Measurements from ENCODE around the gene NLGN1.
A peak's percentile ranks its signal among the peaks of the same experiment; 100 is the strongest.

Gene NLGN1

DNA sequence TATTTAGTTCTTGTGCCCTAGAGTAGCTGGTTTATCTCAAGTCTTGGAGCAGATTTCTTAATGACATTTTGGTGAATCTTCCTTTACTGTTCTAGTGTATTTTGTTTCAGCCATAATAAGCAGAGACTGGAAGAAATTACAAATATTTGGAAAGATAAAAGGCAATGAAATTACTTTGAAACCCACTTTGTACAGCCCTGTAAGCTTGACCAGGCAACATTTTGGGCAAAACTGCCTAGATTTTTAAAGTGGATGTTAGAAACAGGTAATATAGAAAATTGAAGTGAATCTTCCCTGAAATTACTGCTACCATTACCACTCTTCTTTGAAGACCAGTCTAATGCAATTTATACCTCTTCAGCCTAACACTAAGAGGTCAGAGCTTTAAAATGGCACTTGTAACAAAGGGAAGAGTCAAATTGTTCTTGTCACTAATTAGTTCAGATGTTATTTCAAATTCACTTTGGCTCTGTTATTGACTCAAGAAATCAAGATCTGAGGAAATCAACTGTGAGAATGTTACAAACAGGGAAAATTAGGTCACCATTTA lies 589.4 kb downstream of the NLGN1 start:
- TF ChIP-seq CTCF (conservative IDR thresholded peaks at IDR 0.05) = no peak
- no peak overlapping the region for H3K27ac ChIP-seq

GRCh38 chr3:173988909-173989308 lies 591.4 kb downstream of the NLGN1 start:
- H3K27ac ChIP-seq = no peak overlapping the region
- TF ChIP-seq CTCF (conservative IDR thresholded peaks at IDR 0.05) = no peak

GRCh38 chr3:173992416-173992815 lies 594.9 kb downstream of the NLGN1 start:
- no peak overlapping the region for H3K27ac ChIP-seq
- no peak for TF ChIP-seq CTCF (conservative IDR thresholded peaks at IDR 0.05)

DNA sequence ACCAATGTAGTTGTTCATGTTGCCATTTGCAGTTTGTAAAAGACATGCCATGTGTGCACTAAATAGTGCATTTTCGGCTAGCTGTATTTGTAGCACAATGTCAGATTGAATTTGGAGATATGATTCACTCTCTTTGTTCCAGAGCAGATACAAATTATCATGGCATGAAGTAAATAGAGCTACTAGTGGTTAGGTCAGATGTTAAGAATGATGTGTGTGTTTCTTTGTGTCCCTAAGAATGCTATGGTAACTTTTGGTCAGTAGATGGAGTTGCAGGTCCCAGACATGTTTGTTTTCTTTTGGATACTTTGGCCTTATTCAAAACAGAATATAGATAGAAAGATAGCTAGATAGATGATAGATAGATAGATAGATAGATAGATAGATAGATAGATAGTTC lies 595.8 kb downstream of the NLGN1 start:
- H3K27ac ChIP-seq = no peak overlapping the region
- peak; percentile 80 for TF ChIP-seq CTCF (conservative IDR thresholded peaks at IDR 0.05)

- H3K27ac ChIP-seq = no peak overlapping the region
- no peak for TF ChIP-seq CTCF (conservative IDR thresholded peaks at IDR 0.05)
These were observed 603.1 kb downstream of the NLGN1 start for GRCh38 chr3:174000675-174001074.

- H3K27ac ChIP-seq = no peak overlapping the region
- no peak for TF ChIP-seq CTCF (conservative IDR thresholded peaks at IDR 0.05)
These were observed 605.0 kb downstream of the NLGN1 start for GRCh38 chr3:174002543-174002942.

- no peak overlapping the region for H3K27ac ChIP-seq
These were observed 613.4 kb downstream of the NLGN1 start for GRCh38 chr3:174010907-174011306.

More at GRCh38 chr3:174010907-174011306, 613.4 kb downstream of the NLGN1 start:
- no peak for TF ChIP-seq CTCF (conservative IDR thresholded peaks at IDR 0.05)
